GM21529 (cell line): Measurements from ENCODE around the gene SHCBP1L.

ENCODE experiments used
- ATAC-seq: cut with Tn5 transposase; IDR thresholded peaks from one replicate; pipeline ENCODE4 v1.9.1; 2021; ENCODE audit not compliant: unreplicated experiment

The SHCBP1L gene

GRCh38 chr1:182952677-182953444 is at the start of gene SHCBP1L:
Gene SHCBP1L, minus strand, starts transcription at chr1:182953166. Its CDS starts 33 bp downstream, at chr1:182953133.
- no peak for ATAC-seq

DNA sequence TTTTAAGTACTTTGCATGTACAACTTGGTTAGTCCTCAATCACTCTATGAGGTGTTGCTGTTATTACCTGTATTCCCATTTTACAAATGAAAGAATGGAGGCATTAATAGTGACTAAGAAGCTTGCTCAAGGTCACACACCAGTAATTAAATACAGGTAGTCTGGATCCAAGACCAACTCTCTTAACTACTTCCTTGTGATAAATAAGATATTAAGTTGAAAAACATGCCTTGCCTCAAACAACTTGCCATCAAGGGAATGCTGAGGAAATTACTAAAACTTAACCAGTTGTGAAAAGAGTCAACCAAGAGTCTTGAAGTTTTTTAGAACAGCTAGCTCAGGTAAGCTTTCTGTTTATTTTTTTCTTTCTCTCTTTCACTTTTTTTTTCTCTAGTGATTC is 49.3 kb upstream of the SHCBP1L start:
- ATAC-seq: no peak

GRCh38 chr1:183000167-183000962 is 47.4 kb upstream of the SHCBP1L start:
- ATAC-seq: no peak

GRCh38 chr1:182998482-182998881 is 45.5 kb upstream of the SHCBP1L start:
- ATAC-seq: no peak

GRCh38 chr1:182996816-182997215 is 43.9 kb upstream of the SHCBP1L start:
- ATAC-seq: no peak

GRCh38 chr1:182995894-182996293 is 42.9 kb upstream of the SHCBP1L start:
- no peak for ATAC-seq

GRCh38 chr1:182993746-182994145 is 40.8 kb upstream of the SHCBP1L start:
- ATAC-seq: no peak

GRCh38 chr1:182990413-182991144 is 37.6 kb upstream of the SHCBP1L start:
- no peak for ATAC-seq

GRCh38 chr1:182985876-182986275 is 32.9 kb upstream of the SHCBP1L start:
- no peak for ATAC-seq

DNA sequence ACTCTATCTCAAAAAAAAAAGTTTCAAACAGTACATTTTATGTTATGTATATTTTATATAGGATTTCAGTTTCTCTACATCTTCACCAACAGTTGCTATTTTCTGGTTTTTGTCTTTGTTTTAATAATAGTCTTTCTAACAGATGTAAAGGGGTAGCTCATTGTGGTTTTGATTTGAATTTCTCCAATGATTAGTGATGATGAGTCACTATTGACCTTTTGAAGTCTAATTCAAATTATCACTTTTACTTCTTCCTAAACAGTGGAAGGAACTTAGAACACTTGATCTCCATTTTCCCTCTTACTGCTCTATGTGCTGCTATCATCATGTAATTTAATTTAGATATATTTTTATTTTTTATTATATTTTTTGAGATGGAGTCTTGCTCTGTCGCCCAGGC is 31.7 kb upstream of the SHCBP1L start:
- ATAC-seq: no peak

DNA sequence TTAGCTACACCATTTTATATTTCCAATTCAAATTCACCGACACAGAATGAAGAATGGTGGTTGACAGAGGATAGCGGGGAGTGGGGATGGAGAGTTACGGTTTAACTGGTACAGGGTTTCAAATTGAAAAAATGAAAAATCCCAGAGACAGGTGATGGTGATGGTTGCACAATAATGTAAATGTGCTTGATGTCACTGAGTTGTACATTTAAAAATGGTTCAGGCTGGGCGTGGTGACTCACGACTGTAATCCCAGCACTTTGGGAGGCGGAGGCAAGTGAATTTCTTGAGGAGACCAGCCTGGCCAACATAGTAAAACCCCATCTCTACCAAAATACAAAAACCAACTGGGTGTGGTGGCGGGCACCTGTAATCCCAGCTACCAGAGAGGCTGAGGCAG is 31.2 kb upstream of the SHCBP1L start:
- ATAC-seq: no peak

DNA sequence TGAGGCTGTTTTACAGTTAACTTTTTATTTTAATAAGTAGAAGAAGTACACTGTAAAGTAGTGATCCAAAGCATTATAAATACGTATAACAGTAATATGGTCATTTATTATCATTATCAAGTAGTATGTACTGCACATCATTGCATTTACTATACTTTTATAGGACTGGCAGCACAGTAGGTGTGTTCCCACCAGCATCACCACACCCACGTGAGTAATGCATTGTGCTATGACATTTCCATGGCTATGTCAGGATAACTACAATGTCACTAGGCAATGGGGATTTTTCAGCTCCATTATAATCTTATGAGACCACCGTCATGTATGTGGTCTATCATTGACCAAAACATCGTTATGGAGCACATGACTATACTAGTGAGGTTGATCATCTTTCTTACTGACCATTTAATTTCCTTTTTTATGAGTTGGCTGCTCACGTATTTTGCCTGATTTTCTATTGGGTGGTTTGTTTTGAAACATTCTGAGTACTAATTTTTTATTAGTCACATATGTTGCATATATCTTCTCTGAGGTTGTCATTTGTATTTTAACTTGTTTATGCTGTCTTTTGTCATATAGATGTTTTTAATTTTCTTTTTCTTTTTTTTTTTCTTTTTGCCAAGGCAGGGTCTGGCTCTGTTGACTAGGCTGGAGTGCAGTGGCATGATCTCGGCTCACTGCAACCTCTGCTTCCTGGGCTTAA is 25.3 kb upstream of the SHCBP1L start:
- ATAC-seq: no peak

GRCh38 chr1:182977480-182977879 is 24.5 kb upstream of the SHCBP1L start:
- no peak for ATAC-seq

DNA sequence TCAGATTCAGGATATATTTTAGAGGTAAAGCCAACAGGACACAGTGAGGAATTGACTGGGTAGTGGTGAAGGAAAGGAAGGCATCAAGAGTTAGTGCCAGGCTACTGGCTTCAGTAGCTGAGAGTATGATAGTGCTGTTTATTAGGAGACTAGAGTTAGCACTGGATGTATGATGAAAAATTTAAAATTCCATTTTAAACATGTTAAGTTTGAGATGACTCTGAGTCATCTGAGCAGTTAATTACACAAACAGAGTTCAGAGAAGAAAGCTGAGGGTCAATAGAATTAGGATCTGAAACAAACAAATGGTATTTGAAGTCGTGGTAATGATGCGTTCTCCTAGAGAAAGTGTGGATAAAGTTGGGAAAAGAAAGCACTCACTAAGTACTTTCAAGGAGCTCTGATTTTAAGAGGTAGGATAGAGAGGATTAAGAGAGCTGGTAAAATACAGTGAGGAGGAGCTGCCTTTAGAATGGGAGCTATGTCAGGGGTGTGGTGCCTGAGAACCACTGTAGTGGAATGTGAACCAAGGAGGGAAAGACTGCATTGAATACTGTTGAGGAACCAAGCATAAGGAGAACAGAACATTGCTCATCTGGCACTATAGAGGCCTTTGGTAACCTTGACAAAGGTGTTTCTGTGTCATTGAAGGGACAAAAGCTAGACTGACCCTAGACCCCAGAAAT is 21.7 kb upstream of the SHCBP1L start:
- ATAC-seq: no peak

DNA sequence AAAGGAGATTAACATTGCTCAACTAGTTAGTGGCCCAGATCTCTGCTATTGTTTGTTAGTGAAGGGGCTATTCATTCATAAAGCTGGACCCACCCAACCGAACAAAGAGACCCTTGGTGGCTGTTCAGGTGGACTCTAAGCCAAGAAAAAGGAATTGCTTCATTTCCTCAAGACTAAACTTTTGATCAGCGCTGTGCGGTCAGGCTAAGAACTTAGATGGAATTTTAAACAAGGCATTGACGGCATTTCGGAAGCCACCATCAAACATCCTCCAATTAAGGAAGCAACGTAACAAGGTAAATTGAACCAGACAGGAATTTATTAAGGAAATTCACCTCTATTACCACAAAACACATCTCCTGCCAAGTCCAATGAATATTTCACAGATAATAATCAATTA is 19.9 kb upstream of the SHCBP1L start:
- no peak for ATAC-seq

DNA sequence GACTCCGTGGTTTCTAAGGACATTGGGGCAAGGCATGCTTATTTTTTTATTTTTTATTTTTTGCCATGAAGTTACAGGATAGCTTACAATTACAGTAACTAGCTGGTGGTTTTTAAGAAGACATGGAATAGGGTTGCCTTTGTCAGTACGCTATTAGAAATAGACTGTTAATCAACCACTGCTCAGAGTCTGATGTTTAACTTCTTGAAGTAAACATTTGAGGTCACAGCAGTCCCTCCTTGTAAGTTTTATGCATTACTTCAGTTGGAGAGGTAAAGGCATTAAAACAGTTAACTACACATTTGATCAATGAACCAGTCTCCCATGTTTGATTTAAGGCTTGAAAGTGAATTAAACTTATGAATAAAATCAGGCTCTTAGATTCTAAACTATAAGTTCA is 19.3 kb upstream of the SHCBP1L start:
- no peak for ATAC-seq

GRCh38 chr1:182971219-182971618 is 18.3 kb upstream of the SHCBP1L start:
- no peak for ATAC-seq

DNA sequence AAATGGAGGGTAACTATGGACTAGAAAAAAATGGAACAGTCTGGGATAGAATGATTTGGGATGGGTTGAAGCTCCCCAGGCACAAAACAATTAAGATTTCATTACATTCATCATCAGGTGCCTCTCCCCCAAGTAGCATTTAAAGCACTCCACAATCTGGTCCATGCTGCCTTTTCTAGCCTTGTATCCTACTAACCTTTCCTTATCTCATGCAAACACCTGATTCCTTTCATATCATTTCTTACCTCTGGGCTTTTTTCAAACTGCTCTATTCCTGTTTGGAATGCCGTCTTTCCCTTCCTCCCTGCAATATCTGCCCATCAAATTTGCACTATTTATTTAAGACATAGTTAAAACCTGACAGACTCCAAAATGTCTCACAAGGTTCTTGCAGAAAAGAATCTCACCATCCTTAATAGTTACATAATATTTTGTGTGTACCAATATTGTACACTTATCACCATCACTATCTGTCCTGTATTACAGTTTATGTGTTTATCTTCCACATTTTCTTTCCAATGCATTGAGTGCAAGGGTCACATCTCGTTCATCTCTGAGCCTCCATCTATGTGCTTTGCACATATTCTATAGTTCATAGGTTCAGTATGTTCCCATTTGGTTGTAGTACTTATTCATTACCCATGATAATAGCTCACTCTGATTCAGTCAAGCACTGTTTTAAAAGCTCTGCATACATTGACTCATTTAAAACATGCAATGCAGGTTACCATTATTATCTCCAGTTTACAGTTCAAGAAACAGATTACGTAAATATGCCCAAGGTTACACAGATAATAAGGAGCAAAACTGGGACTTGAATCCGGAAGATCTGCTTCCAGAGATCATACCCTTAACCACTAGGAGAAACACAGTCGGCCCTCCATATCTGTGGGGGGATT is 16.1 kb upstream of the SHCBP1L start:
- ATAC-seq: no peak

DNA sequence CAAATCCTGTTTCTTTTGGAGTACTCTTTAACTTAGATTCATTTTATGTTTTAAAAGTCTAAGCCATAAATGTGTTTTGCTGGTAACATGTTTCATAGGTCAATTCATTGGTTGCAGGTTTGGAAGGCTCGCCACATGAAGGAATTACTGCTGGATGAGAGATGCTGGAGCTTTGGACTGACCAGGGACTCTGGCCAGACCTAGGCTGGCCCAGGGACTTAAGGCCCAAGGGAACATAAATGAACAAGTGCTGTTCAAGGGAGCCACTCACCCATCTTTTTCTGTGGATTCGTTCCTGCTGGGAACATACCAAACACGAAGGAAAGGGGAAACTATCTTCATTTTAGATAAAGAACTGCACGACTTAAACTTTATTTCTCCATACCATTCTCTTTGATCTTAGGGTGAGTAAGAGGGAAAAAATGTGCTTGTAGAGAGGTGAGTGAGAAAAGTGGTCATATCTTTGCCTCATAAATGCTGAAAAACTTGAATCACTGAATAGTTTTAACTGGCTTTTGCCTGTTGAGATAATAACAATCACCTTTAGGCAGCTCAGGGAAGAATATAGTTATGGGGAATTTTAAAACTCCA is 15.3 kb upstream of the SHCBP1L start:
- ATAC-seq: no peak
